HepG2 (cell line): ENCODE data around the gene KIN. TPM values are rescaled to one million over a fixed set of nuclear protein-coding genes. Genes with fewer than 3 reads are reported as not detected.

Experiments
- ARNT2 ChIP-seq: sonication (generic); formaldehyde crosslinking; IDR thresholded peaks from 2 replicates; pipeline ENCODE4 v1.8.0; 2022; ENCODE audit warnings: mild to moderate bottlenecking, low read depth, missing genetic modification reagents, moderate library complexity
- CERS6 ChIP-seq: sonication (generic); formaldehyde crosslinking; IDR thresholded peaks from 2 replicates; pipeline ENCODE4 v1.5.0; 2020; ENCODE audit warnings: missing genetic modification reagents
- HDAC2 ChIP-seq: sonication (generic); formaldehyde crosslinking; IDR thresholded peaks from 2 replicates; pipeline ENCODE4 v1.4.0; 2020; ENCODE audit warnings: missing genetic modification reagents
- HMG20B ChIP-seq: conservative IDR thresholded peaks from 2 replicates; pipeline ENCODE4 v1.6.1; 2016; ENCODE audit warnings: missing genetic modification reagents, missing compliant biosample characterization
- KAT7 ChIP-seq: IDR thresholded peaks from 2 replicates; pipeline ENCODE4 v1.6.1; 2018; ENCODE audit warnings: borderline replicate concordance, missing compliant biosample characterization
- MATR3 ChIP-seq: sonication (generic); formaldehyde crosslinking; IDR thresholded peaks from 2 replicates; pipeline ENCODE4 v1.4.0; 2020; ENCODE audit warnings: missing genetic modification reagents
- MYNN ChIP-seq: sonication (generic); formaldehyde crosslinking; IDR thresholded peaks from 2 replicates; pipeline ENCODE4 v1.4.0; 2020; ENCODE audit warnings: mild to moderate bottlenecking, low read depth, missing genetic modification reagents
- NCOA1 ChIP-seq: sonication (generic); formaldehyde crosslinking; IDR thresholded peaks from 2 replicates; pipeline ENCODE4 v1.9.0; 2021; ENCODE audit warnings: missing genetic modification reagents
- PAWR ChIP-seq: sonication (generic); formaldehyde crosslinking; IDR thresholded peaks from 2 replicates; pipeline ENCODE4 v1.4.0; 2020; ENCODE audit warnings: missing genetic modification reagents, mild to moderate bottlenecking, borderline replicate concordance
- RAD51 ChIP-seq: fragments of 450-650 bp; IDR thresholded peaks from 2 replicates; pipeline ENCODE4 v1.6.1; 2016; ENCODE audit warnings: borderline replicate concordance
- RBM22 ChIP-seq: fragments of 200-400 bp; formaldehyde crosslinking; optimal IDR thresholded peaks from 2 replicates; pipeline ENCODE3; 2017; ENCODE audit warnings: mild to moderate bottlenecking, low read length, moderate library complexity
- SNRNP70 ChIP-seq: fragments of 200-400 bp; formaldehyde crosslinking; IDR thresholded peaks from 2 replicates; pipeline ENCODE4 v1.6.1; 2017; ENCODE audit warnings: mild to moderate bottlenecking, low read depth, low read length, moderate library complexity
- SRSF9 ChIP-seq: fragments of 200-400 bp; formaldehyde crosslinking; IDR thresholded peaks from 2 replicates; pipeline ENCODE4 v1.6.1; 2018; ENCODE audit warnings: borderline replicate concordance, mild to moderate bottlenecking, low read depth, low read length; ENCODE audit not compliant: insufficient read depth, poor library complexity, severe bottlenecking
- TEAD2 ChIP-seq: sonication (generic); formaldehyde crosslinking; IDR thresholded peaks from 2 replicates; pipeline ENCODE4 v1.9.0; 2021; ENCODE audit warnings: missing genetic modification reagents
- U2AF2 ChIP-seq: fragments of 200-400 bp; formaldehyde crosslinking; IDR thresholded peaks from 2 replicates; pipeline ENCODE4 v1.6.1; 2017; ENCODE audit warnings: low read depth, mild to moderate bottlenecking, low read length
- ZBTB42 ChIP-seq: sonication (generic); formaldehyde crosslinking; IDR thresholded peaks from 2 replicates; pipeline ENCODE4 v1.5.0; 2020; ENCODE audit warnings: mild to moderate bottlenecking, missing genetic modification reagents
- ZFYVE20 ChIP-seq: sonication (generic); formaldehyde crosslinking; IDR thresholded peaks from 2 replicates; pipeline ENCODE4 v1.8.0; 2023; ENCODE audit warnings: low read depth, mild to moderate bottlenecking, moderate library complexity, missing genetic modification reagents, borderline replicate concordance
- ZKSCAN1 ChIP-seq: fragments of 150-350 bp; IDR thresholded peaks from 2 replicates; pipeline ENCODE4 v1.6.1; 2014; ENCODE audit warnings: low read length
- ZNF180 ChIP-seq: sonication (generic); formaldehyde crosslinking; IDR thresholded peaks from 2 replicates; pipeline ENCODE4 v1.4.0; 2020; ENCODE audit warnings: low read depth, missing genetic modification reagents, borderline replicate concordance
- ZNF512 ChIP-seq: sonication (generic); formaldehyde crosslinking; IDR thresholded peaks from 2 replicates; pipeline ENCODE4 v1.4.0; 2020; ENCODE audit warnings: mild to moderate bottlenecking, missing genetic modification reagents
- ZNF550 ChIP-seq: sonication (generic); formaldehyde crosslinking; IDR thresholded peaks from 2 replicates; pipeline ENCODE4 v1.4.0; 2020; ENCODE audit warnings: mild to moderate bottlenecking, missing genetic modification reagents, borderline replicate concordance
- ZNF768 ChIP-seq: sonication (generic); formaldehyde crosslinking; IDR thresholded peaks from 2 replicates; pipeline ENCODE4 v1.4.0; 2020; ENCODE audit warnings: missing genetic modification reagents
- ZSCAN30 ChIP-seq: sonication (generic); formaldehyde crosslinking; IDR thresholded peaks from 2 replicates; pipeline ENCODE4 v1.5.0; 2020; ENCODE audit warnings: mild to moderate bottlenecking, missing genetic modification reagents
- polyA plus RNA-seq, 8 experiments: library from polyadenylated mRNA; depleted of rRNA in 3 of 8; stranded (reverse) in 7 of 8; unstranded in 1 of 8; fragments of >200 nt; fragmentation: Illumina TruSeq in 4 of 8; extraction: Trizol in 4 of 8; gene quantifications; 2 replicates each; pipeline versions ENCODE4 v1.2.1 to v1.2.3, GENCODE V29; 2011 to 2016; ENCODE audit warnings: low read depth in 4 of 8, missing spikeins in 1 of 8, mixed read lengths in 1 of 8; ENCODE audit not compliant: insufficient read depth in 1 of 8
- total RNA-seq, 5 experiments: library from RNA; depleted of rRNA; stranded (reverse); fragments of >200 nt; fragmentation: Illumina TruSeq; extraction: Trizol; gene quantifications; 2 replicates each; pipeline ENCODE4 v1.2.3, GENCODE V29; 2016; ENCODE audit warnings: low read depth in 1 of 5
- TF ChIP-seq, protein P1 (sequence below): sonication (generic); formaldehyde crosslinking; IDR thresholded peaks from 2 replicates; pipeline ENCODE4 v1.5.0; 2020; ENCODE audit warnings: mild to moderate bottlenecking, missing genetic modification reagents, borderline replicate concordance
- TF ChIP-seq, protein P2 (sequence below): sonication (generic); formaldehyde crosslinking; IDR thresholded peaks from 2 replicates; pipeline ENCODE4 v1.4.0; 2020; ENCODE audit warnings: missing genetic modification reagents

The KIN gene
- total and polyA plus RNA-seq, 2 of the 13 experiments (the other 11 are each of a cell fraction or from before 2014, with no cell fraction given), result 4.9 to 23.2 TPM

DNA sequence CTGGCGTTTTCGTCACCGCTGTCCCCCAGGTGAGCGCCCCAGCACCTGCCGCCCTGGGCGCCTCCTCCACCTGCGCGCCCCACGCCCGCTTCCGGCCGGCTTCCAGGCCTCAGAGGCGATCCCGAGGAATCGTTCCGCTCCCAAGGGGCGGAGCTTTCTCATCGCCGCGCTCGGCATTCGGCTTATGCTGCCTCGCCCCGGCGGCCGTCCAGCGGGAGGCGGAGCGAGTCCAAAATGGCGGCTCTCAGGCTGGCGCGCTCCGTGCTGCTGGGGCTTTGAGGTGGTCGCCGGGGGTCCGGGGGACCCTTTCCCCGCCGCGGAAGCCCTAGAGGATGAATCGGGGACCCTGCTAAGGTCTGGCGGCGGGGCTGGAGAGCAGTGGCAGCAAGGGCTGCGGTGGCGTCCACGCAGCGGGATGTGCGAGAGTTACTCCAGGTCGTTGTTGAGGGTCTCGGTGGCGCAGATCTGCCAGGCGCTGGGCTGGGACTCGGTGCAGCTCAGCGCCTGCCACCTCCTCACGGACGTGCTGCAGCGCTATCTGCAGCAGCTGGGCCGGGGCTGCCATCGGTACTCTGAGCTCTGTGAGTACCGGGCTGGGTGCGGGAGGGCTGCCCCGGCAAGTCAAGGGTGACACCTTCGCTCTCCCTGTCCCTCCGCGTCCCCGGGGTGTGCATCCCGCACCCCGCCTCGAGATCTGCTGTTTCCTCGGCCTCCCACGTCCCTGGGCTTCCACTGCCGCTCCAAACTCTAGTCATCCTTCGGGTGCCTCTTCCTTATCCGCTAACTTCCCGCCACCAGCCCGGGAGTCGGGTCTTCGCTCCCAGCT lies 30.7 kb upstream of the KIN start, which contains the start of gene TAF3 (continued):
- TF ChIP-seq CERS6 (CRISPR knock-in tag) (no peak), MATR3 (CRISPR knock-in tag) (no peak), KAT7 (CRISPR knock-in tag) (peak; percentile 97), ZNF550 (CRISPR knock-in tag) (no peak), SRSF9 (no peak), SNRNP70 (no peak), RAD51 (no peak), MYNN (0 out of 2 replicates have a peak, but pooled peaks have one; percentile 73), NCOA1 (CRISPR knock-in tag) (no peak), ZSCAN30 (CRISPR knock-in tag) (no peak), HDAC2 (peak; percentile 94), RBM22 (no peak), ARNT2 (peak; percentile 71; the same call in 1 of the 2 replicates), ZNF180 (CRISPR knock-in tag) (no peak), ZFYVE20 (CRISPR knock-in tag) (no peak), TEAD2 (CRISPR knock-in tag) (no peak), ZKSCAN1 (no peak), PAWR (CRISPR knock-in tag) (no peak), U2AF2 (no peak), ZNF768 (0 out of 2 replicates have a peak, but pooled peaks have one; percentile 30), HMG20B (0 out of 2 replicates have a peak, but pooled peaks have one; percentile 46), ZBTB42 (CRISPR knock-in tag) (peak; percentile 71; the same call in 1 of the 2 replicates), ZNF512 (CRISPR knock-in tag) (no peak)
- TF ChIP-seq, protein P1, sequence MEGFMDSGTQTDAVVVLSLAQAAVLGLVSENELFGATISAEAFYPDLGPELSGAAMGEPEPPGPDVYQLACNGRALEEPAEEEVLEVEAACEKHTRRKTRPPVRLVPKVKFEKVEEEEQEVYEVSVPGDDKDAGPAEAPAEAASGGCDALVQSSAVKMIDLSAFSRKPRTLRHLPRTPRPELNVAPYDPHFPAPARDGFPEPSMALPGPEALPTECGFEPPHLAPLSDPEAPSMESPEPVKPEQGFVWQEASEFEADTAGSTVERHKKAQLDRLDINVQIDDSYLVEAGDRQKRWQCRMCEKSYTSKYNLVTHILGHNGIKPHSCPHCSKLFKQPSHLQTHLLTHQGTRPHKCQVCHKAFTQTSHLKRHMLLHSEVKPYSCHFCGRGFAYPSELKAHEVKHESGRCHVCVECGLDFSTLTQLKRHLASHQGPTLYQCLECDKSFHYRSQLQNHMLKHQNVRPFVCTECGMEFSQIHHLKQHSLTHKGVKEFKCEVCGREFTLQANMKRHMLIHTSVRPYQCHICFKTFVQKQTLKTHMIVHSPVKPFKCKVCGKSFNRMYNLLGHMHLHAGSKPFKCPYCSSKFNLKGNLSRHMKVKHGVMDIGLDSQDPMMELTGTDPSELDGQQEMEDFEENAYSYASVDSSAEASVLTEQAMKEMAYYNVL, result peak; percentile 22; the same call in 1 of the 2 replicates
- TF ChIP-seq, protein P2, sequence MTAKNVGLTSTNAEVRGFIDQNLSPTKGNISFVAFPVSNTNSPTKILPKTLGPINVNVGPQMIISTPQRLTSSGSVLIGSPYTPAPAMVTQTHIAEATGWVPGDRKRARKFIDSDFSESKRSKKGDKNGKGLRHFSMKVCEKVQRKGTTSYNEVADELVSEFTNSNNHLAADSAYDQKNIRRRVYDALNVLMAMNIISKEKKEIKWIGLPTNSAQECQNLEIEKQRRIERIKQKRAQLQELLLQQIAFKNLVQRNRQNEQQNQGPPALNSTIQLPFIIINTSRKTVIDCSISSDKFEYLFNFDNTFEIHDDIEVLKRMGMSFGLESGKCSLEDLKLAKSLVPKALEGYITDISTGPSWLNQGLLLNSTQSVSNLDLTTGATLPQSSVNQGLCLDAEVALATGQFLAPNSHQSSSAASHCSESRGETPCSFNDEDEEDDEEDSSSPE (CRISPR knock-in tag), result peak; percentile 80
